Inflammatory macrophage treated with lipopolysaccharide for 4 hours (primary cell): Measurements from ENCODE around the gene TMEM170B.
"Not testable (repeated sequence)": the region's sequence is repeated elsewhere in the genome, so short reads cannot be mapped to it uniquely, and the experiment has no call there.

Source experiments
- DNase-seq: peaks from one replicate; pipeline ENCODE4 v3.0.0-alpha.2; 2020

Gene TMEM170B

GRCh38 chr6:11532097-11532496, 5.5 kb upstream of the TMEM170B start:
- no peak for DNase-seq

DNA sequence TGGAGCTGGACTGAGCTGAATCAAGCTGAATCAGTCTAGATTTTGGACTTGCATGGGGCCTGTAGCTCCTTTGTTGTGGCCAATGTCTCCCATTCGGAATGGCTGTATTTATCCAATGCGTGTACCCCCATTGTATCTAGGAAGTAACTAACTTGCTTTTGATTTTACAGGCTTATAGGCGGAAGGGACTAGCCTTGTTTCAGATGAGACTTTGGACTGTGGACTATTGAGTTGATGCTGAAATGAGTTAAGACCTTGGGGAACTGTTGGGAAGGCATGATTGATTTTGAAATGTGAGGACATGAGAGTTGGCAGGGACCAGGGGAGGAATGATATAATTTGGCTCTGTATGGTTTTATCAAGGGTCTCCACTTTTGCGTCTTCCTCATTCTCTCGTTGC, 3.0 kb upstream of the TMEM170B start:
- no peak for DNase-seq

DNA sequence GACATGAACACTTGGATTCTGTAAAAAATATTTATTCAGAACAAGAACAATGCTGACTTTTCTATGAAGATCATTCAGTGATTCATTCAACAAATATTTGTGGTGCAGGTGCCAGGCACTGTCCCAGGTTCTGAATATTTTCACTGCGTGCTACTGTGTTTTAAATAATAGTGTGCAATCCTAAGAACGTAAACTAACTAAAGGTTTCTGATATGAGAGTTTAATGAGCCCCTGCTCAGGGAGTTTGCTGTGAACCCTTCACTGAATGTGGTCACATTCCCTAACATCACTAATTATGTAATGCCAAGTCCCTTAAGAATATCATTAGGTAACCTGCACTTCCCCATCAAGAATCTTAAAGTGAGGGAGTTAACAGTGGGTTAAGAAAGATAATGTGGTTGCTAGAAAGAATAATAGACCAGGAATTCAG, 1.7 kb upstream of the TMEM170B start:
- DNase-seq = peak; percentile 60

DNA sequence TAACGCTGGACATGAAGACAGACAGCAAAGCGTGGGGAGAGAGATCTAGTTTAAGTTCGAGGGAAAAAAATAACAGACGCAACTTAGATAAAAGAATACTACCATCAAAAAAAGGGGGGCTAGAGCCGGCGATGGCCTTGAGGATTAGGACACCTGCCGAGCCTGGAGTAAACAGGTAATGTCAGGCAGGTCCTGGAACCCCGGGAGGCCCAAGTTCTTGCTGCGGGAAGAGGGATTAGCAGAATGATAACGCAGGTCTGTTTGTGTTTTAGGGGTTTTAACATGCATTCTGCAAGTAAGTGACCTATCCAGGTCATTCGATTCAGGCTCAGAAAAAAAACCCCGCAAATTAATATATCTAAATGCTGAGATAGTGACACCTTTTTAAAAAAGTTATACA, 754 bp upstream of the TMEM170B start:
- no peak for DNase-seq

DNA sequence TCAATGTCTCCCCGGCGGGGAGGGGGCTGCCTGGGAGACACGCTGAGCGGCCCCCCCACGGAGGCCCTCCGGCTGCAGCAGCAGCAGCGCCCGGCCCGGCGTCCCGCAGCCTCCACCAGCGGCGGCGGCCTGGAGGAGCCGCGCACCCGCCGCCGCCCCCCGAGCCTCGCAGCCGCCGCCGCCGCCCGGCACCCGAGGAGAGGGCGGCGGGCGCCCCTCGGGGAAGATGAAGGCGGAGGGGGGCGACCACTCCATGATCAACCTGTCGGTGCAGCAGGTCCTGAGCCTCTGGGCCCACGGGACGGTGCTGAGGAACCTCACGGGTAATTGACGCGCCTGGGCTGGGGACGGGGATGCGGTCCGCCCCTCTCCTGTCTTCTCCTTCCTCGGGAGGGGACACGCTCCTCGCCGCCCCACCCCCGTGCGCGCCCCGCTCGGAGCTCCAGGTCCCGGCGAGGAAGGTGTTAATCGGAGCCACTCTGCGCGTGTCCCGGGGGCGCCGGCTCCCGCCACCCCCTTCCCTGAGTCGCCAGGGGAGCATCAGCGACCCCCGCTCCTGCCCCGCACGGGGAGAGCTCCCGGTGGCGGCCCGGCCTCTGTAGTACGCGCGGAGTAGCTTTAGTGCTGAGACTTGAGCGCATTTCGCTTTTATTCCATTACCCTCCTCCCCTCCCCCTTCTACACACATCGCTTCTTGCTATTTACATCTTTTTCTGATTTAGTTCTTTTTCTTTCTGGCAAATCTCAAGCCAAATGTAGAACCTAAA, 686 bp downstream of the TMEM170B start:
- peak; percentile 27 for DNase-seq

GRCh38 chr6:11538819-11539468, 1.4 kb downstream of the TMEM170B start:
- peak; percentile 11 for DNase-seq

DNA sequence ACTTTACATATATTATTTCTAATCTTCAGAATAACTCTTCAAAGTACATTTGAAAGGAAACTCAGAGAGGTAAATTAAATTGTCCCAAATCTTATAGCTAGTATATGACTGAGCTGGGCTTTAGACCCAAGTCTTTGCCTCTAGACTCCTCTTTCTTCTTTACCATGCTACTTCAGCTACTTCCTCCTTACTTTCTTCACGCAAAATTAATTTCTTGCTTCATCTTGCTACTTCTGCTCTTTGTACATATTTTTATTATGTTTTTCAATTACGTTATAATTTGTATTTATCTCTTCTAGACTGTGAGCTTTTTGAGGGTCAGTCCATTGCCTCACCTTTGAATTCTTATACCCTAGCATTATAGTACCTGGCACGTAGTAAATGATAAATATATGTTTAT, 5.3 kb downstream of the TMEM170B start:
- DNase-seq = peak; percentile 59

DNA sequence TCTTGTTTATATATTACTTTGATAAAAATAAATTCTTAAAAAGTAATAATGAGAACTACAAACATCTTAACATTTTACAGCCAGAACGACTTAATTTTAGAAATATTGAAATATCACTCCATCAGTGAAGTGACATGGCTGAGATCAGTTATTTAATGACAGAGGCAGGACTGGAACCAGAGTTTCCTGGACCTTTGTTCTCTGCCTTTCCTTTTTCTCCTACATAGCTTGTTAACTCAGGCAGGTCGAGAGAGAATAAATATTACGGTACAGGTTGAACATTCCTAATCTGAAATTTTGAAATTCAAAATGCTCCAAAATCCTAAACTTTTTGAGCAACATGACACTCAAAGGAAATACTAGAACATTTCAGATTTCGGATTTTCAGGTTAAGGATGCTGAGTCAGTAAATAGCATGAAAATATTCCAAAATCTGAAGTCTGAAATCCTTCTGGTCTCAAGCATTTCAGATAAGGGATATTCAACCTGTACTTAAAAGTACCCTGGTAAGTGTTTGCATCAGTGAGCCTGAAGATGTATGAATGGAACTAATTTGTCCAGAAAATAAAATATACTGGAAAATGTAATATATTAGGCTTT, 6.5 kb downstream of the TMEM170B start:
- DNase-seq = no peak

- DNase-seq = peak; percentile 79
Observed at GRCh38 chr6:11547846-11548245, 10.3 kb downstream of the TMEM170B start.

GRCh38 chr6:11548578-11548977, 11.0 kb downstream of the TMEM170B start:
- DNase-seq = not testable (repeated sequence)

DNA sequence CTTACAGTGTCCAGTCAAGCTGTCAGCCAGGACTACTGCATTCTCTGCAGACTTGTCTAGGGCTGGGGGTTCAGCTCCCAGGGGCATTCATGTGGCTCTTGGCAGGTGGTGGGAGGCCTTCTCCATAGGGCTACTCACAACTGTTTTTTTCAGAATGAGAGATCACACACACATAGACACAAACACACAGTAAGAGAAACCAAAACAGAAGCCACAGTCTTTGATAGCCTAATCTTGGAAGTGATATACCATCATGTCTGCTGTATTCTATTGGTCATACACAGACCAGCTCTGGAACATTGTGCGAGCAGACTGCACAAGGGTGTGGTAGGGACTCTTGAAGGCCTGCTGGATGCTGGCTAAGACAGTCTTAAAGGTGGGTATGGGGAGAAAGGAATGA, 13.5 kb downstream of the TMEM170B start:
- DNase-seq = no peak

DNA sequence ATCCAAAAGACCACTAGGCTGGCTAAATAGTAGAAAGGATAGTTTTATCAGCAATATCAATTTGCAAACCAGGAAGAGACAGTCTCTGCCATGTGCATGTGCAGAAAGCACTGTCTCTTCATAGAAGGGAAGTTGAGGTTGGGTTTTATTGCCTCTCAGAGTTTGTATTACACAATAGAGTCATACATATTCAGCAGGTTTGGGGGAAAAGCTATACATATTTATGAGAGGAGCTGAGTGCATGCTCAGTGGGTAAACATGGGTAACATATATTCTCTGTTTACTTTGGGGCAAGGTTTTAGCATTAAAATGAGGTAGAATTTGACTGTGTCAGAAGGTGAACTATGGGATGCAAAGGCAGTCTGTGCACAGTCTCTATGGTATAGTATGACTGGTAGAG, 14.9 kb downstream of the TMEM170B start:
- peak; percentile 76 for DNase-seq

- DNase-seq = no peak
Observed at GRCh38 chr6:11553824-11554223, 16.3 kb downstream of the TMEM170B start.

DNA sequence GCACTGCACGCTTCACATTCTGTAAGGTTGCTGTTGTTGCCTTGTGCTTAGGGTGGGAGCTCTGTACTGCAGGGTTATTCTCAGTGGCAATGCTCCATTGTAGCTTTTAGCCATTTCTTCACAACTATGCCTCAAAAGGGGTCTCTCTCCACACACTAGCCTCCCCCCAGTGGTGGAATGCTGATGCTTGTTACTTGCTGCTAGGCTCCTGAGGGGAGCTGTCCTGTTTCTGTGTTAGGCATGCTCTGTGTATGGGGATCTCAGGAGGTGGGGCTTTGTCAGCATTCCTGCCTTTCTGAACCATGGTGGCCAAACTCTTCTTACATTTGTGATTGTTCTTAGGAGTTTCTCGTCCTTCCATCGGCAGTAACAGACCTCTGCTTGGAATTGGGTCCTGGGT, 18.8 kb downstream of the TMEM170B start:
- DNase-seq = no peak

DNA sequence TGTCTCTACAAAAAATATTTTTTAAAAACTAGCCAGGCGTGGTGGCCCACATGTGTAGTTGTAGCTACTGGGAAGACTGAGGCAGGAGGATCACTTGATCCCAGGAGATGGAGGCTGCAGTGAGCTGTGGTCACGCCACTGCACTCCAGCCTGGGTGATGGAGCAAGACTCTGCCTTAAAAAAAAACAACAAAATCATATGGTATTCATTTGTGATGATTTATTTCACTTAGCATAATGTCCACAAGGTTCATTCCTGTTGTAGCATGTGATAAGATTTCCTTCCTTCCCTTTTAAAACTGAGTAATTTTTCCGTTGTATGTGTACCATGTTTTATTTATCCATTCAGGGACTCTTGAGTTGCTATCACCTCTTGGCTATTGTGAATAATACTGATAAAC, 26.2 kb downstream of the TMEM170B start:
- DNase-seq = no peak

GRCh38 chr6:11566609-11567008, 29.1 kb downstream of the TMEM170B start:
- DNase-seq = no peak

DNA sequence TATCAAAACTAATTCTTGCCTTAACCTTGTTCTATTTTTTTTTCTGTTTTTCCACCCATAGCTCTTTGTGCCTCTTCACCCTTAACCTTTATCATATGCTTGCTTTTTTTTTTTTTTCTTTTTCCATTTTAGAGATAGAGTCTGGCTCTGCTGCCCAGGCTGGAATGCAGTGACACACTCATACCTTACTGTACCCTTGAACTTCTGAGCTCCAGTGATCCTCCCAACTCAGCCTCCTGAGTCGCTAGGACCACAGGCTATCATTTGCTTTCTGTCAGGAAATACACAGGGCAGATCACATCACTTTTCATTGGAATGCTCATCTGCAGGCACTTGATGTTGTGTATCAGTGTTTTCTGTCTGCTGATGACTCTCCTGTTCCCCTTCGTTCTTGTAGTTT, 33.5 kb downstream of the TMEM170B start:
- no peak for DNase-seq

DNA sequence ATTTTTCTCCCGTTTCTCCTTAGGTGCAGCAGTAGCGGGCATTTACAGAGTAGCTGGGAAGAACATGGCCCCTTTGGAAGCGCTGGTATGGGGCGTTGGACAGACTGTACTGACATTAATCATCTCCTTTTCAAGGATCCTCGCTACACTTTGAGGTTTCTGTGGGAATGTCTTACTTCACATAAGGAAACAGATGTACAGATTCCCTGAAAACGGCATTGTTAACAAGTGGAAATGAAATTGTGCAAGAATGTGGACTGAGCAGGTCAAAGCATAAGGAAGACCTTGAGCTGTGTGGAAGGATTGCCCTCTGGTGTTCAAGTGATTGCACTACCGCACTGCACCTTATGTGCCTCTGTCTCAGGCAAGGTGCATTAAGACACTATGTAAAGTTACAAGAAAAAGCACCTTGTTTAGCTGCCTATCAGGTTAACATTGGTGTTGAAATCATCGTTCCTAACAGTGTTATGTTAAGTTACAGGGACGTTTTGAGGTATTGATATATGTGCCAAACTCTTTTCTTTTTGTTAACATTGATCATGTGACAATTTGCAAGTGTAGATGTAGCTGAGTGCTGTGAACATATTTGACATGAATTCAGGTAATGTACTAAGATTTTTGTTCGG, 38.0 kb downstream of the TMEM170B start:
- DNase-seq = peak; percentile 83

- peak; percentile 67 for DNase-seq
Observed at GRCh38 chr6:11580686-11581405, 43.3 kb downstream of the TMEM170B start.

GRCh38 chr6:11584244-11584643, 46.7 kb downstream of the TMEM170B start:
- DNase-seq = no peak

GRCh38 chr6:11585426-11586016, 48.0 kb downstream of the TMEM170B start:
- DNase-seq = peak; percentile 66

GRCh38 chr6:11586117-11586516, 48.6 kb downstream of the TMEM170B start:
- no peak for DNase-seq

- DNase-seq = no peak
Observed at GRCh38 chr6:11586536-11586935, 49.0 kb downstream of the TMEM170B start.
